Neural cell (in vitro differentiated cells): ENCODE results near the gene DNAH3.

ENCODE experiments used
- EP300 ChIP-seq: fragments of 450-650 bp; conservative IDR thresholded peaks from 2 replicates; pipeline ENCODE4 v1.6.1; 2014; ENCODE audit warnings: antibody characterized with exemption, mild to moderate bottlenecking, moderate library complexity; ENCODE audit not compliant: poor library complexity, severe bottlenecking
- EZH2 ChIP-seq: fragments of 200-600, 300-800 bp; shearing (Covaris generic), sonication (generic); IDR thresholded peaks from 2 replicates; pipeline ENCODE4 v1.6.1; 2014; ENCODE audit warnings: antibody characterized with exemption, low read length, borderline replicate concordance, mild to moderate bottlenecking; ENCODE audit not compliant: insufficient read depth, poor library complexity, severe bottlenecking
- MXI1 ChIP-seq: fragments of 450-650 bp; conservative IDR thresholded peaks from 2 replicates; pipeline ENCODE4 v1.6.1; 2014; ENCODE audit warnings: antibody characterized with exemption, mild to moderate bottlenecking; ENCODE audit not compliant: poor library complexity, severe bottlenecking
- POLR2AphosphoS5 ChIP-seq: IDR thresholded peaks from 2 replicates; pipeline ENCODE4 v1.6.1; 2012
- RAD21 ChIP-seq: fragments of 450-650 bp; conservative IDR thresholded peaks from 2 replicates; pipeline ENCODE4 v1.6.1; 2014; ENCODE audit warnings: antibody characterized with exemption, mild to moderate bottlenecking, moderate library complexity
- SMC3 ChIP-seq: fragments of 450-650 bp; conservative IDR thresholded peaks from 2 replicates; pipeline ENCODE4 v1.6.1; 2014; ENCODE audit warnings: antibody characterized with exemption, mild to moderate bottlenecking, moderate library complexity; ENCODE audit not compliant: poor library complexity
- TAF1 ChIP-seq: IDR thresholded peaks from 2 replicates; pipeline ENCODE4 v1.6.1; 2012; ENCODE audit warnings: low read depth
- TF ChIP-seq, protein P1 (sequence below): fragments of 450-650 bp; IDR thresholded peaks from 2 replicates; pipeline ENCODE4 v1.5.1; 2014; ENCODE audit warnings: antibody characterized with exemption, mild to moderate bottlenecking, moderate library complexity; ENCODE audit not compliant: poor library complexity, severe bottlenecking
- TF ChIP-seq, protein P2 (sequence below): IDR thresholded peaks from 2 replicates; pipeline ENCODE4 v1.6.1; 2012; ENCODE audit warnings: borderline replicate concordance

DNA sequence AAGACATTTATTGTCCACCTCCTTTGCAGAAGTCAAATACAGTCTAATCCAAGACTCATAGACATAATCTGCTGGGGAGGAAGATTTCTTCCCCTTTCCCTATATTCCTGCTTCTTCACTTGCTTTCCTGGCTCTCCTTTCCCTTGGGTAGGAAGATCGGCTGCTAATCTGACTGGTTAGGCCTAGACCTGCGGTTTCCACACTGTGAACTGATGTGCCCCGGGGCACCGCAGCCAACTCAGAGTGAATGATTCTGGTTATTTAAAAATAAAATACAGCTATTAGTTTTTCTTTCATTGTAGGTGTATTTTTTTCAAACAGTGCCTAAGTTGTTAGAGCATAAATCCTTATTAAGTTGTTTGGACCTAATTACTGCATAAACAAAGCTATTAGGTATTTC is 78.9 kb downstream of the DNAH3 start:
- TF ChIP-seq, protein P1, sequence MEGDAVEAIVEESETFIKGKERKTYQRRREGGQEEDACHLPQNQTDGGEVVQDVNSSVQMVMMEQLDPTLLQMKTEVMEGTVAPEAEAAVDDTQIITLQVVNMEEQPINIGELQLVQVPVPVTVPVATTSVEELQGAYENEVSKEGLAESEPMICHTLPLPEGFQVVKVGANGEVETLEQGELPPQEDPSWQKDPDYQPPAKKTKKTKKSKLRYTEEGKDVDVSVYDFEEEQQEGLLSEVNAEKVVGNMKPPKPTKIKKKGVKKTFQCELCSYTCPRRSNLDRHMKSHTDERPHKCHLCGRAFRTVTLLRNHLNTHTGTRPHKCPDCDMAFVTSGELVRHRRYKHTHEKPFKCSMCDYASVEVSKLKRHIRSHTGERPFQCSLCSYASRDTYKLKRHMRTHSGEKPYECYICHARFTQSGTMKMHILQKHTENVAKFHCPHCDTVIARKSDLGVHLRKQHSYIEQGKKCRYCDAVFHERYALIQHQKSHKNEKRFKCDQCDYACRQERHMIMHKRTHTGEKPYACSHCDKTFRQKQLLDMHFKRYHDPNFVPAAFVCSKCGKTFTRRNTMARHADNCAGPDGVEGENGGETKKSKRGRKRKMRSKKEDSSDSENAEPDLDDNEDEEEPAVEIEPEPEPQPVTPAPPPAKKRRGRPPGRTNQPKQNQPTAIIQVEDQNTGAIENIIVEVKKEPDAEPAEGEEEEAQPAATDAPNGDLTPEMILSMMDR: no peak
- TF ChIP-seq POLR2AphosphoS5 (no peak), EP300 (no peak), EZH2 (no peak), RAD21 (no peak), MXI1 (no peak), TAF1 (no peak), SMC3 (no peak)
- TF ChIP-seq, protein P2, sequence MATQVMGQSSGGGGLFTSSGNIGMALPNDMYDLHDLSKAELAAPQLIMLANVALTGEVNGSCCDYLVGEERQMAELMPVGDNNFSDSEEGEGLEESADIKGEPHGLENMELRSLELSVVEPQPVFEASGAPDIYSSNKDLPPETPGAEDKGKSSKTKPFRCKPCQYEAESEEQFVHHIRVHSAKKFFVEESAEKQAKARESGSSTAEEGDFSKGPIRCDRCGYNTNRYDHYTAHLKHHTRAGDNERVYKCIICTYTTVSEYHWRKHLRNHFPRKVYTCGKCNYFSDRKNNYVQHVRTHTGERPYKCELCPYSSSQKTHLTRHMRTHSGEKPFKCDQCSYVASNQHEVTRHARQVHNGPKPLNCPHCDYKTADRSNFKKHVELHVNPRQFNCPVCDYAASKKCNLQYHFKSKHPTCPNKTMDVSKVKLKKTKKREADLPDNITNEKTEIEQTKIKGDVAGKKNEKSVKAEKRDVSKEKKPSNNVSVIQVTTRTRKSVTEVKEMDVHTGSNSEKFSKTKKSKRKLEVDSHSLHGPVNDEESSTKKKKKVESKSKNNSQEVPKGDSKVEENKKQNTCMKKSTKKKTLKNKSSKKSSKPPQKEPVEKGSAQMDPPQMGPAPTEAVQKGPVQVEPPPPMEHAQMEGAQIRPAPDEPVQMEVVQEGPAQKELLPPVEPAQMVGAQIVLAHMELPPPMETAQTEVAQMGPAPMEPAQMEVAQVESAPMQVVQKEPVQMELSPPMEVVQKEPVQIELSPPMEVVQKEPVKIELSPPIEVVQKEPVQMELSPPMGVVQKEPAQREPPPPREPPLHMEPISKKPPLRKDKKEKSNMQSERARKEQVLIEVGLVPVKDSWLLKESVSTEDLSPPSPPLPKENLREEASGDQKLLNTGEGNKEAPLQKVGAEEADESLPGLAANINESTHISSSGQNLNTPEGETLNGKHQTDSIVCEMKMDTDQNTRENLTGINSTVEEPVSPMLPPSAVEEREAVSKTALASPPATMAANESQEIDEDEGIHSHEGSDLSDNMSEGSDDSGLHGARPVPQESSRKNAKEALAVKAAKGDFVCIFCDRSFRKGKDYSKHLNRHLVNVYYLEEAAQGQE: no peak
